ENCODE measurements around the gene KATNAL2.
"Not testable (repeated sequence)": the region's sequence is repeated elsewhere in the genome, so short reads cannot be mapped to it uniquely, and the experiment has no call there.

Gene KATNAL2

DNA sequence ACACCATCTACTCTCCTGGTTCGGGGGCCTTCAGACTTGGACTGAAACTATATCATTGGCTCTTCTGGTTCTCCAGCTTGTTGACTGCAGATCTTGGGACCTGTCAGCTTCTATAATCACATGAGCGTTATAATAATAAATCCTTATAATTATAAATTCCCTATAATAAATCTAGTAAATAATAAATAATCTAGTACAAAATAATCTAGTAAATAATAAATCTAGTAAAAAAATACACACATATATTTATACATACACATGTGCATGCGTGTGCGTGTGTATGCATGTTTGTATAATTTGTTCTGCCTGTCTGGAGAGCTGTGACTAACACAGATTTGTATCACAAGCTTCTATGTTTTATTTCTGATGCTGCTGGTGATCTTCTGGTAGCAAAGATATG, 40.8 kb downstream of the KATNAL2 start:
- TF ChIP-seq, protein P1, sequence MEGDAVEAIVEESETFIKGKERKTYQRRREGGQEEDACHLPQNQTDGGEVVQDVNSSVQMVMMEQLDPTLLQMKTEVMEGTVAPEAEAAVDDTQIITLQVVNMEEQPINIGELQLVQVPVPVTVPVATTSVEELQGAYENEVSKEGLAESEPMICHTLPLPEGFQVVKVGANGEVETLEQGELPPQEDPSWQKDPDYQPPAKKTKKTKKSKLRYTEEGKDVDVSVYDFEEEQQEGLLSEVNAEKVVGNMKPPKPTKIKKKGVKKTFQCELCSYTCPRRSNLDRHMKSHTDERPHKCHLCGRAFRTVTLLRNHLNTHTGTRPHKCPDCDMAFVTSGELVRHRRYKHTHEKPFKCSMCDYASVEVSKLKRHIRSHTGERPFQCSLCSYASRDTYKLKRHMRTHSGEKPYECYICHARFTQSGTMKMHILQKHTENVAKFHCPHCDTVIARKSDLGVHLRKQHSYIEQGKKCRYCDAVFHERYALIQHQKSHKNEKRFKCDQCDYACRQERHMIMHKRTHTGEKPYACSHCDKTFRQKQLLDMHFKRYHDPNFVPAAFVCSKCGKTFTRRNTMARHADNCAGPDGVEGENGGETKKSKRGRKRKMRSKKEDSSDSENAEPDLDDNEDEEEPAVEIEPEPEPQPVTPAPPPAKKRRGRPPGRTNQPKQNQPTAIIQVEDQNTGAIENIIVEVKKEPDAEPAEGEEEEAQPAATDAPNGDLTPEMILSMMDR (IDR thresholded peaks at IDR 0.05; ENCODE audit: borderline replicate concordance, insufficient read depth, low read depth, low read length): no peak
- no peak overlapping the region for H3K4me3 ChIP-seq (ENCODE audit: low read depth, low read length)

DNA sequence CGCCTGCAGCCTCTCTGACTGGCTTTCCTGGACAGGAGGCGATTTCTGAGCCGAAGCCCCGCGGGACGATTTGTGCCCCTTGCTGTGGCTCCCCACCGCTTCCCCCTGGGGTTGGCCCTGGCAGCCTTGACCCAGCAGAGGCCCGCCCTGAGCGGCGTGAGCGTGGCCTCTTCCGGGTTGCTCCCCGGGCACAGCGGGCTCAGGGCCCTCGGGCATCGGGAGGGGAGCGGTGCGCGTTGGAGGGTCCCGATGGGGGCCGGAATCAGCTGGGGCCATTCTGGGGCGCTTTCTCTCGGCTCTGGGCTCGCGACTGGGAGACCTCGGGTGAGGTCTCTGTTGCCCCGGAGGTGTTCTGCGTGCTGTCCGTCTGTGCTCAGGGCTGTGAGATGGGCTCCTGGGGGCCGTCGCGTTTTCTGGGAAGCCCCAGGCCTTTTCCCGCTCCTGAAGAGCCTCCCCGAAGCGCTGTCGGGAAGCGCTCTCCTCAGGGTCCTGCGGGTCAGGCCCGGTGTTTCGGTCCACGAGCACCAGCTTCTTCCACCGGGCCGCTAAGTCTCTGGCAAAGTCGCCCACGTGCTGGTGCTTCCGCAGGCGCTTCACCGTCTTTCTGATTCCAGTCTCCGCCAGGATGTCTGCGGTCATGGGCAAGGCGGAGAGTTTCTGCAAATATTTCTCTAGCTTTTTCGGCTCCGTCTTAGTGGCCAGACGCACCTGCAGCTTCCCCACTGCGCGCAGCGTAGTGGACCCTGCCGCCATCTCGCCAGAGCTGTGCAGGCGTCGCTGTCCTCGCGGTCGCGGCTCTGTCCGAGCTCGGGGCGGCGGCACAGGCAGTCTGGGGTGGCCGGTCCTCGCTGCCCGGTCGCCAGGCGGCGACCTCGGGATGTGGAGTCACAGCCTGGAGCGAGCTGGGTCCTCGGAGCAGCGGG, 46.5 kb downstream of the KATNAL2 start:
- not testable (repeated sequence) for H3K4me3 ChIP-seq (ENCODE audit: low read depth, low read length)

DNA sequence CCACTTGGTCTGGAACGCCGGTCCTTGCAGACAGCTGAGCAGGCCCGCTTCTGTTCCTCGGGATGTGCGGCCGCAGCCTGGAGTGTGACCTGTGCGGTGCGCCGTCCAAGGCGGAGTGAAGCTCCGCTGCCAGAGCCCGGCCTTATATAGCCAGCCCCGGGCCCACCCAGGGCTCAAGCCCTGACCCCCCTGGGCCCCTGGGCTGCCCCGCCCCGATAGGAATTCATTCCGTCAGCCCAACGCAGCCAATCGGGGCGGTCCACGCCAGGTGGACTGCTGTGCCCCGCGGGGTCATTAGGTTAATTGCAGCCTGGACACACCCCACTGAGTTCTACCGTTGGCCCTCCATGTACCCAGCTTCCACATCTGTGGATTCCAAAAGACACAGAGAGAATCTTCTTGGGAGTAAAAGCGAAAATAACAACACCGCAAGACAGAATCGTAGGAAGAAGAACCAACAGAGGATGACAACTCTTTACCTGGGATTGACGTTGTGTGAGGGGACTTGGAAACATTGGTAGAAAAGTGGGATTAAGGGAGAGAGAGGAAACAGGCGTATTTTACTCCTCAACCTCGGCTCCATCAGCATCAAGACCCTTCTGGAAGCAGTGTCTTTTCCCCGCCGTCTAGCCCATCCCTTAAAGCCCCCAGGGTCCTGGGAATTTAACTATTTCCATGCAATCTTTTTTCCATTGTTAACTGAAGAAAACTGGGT, 47.3 kb downstream of the KATNAL2 start:
- H3K4me3 ChIP-seq (ENCODE audit: low read depth, low read length): not testable (repeated sequence)

DNA sequence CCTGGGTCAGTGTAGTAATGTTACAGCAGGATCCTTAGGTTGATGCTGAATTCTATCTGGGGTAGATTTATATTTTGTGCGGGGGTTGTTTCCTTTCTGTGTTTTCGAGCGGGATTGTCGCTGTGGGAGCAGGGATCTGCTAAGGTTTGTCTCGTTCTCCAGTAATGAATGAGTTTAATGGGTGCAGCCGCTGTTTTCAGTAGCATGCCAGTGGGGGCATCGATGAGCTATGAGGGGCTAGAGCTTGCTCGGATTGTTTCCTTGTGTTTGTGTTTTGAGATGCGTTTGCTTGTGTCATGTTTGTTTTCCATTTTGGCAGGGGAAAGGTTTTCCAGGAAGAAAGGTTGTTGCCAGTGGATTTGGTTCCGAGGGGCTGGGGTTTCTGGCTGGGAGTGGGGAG, 48.9 kb downstream of the KATNAL2 start:
- not testable (repeated sequence) for H3K4me3 ChIP-seq (ENCODE audit: low read depth, low read length)

DNA sequence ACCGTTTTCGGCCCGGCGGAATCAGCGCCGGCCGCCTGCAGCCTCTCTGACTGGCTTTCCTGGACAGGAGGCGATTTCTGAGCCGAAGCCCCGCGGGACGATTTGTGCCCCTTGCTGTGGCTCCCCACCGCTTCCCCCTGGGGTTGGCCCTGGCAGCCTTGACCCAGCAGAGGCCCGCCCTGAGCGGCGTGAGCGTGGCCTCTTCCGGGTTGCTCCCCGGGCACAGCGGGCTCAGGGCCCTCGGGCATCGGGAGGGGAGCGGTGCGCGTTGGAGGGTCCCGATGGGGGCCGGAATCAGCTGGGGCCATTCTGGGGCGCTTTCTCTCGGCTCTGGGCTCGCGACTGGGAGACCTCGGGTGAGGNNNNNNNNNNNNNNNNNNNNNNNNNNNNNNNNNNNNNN, 52.1 kb downstream of the KATNAL2 start:
- not testable (repeated sequence) for H3K4me3 ChIP-seq (ENCODE audit: low read depth, low read length)

DNA sequence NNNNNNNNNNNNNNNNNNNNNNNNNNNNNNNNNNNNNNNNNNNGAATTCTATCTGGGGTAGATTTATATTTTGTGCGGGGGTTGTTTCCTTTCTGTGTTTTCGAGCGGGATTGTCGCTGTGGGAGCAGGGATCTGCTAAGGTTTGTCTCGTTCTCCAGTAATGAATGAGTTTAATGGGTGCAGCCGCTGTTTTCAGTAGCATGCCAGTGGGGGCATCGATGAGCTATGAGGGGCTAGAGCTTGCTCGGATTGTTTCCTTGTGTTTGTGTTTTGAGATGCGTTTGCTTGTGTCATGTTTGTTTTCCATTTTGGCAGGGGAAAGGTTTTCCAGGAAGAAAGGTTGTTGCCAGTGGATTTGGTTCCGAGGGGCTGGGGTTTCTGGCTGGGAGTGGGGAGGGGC, 102.5 kb downstream of the KATNAL2 start:
- not testable (repeated sequence) for H3K4me3 ChIP-seq (ENCODE audit: low read depth, low read length)

DNA sequence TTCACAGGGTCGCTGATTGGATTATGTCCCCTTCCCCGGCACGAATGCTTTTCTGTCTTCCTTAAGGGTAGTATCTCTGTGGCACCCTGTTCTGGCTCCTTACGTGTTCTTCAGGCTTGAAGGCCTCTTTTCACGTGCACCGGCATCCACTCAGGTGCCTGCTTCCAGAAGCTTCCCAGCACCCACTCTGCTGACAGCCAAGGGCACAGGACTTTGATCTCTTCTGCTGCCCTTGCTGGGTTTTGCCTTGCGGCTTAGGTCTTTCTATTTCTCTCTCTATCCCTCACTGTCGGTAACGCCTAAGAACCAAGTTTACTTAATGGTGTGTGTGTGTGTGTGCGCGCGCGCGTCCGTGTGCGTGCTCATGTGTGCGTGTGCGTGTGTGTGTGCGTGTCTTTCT, 103.4 kb downstream of the KATNAL2 start:
- H3K4me3 ChIP-seq (ENCODE audit: low read depth, low read length): not testable (repeated sequence)

DNA sequence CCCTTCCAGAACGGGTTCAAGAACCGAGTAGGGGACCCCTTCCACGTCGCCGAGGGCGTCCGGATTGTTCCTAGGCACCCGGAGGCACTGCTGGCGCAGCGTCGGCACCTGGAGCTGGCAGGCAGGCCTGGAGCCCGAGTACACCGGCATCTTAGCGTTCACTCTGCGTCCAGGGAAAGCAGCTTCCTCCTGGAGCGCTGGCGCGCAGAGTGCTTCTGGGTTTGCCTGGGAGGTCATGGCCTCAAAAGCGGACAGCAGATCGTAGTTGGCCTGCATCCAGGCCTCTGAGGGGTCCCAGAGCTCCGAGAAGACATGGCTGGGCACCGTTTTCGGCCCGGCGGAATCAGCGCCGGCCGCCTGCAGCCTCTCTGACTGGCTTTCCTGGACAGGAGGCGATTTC, 105.4 kb downstream of the KATNAL2 start:
- H3K4me3 ChIP-seq (ENCODE audit: low read depth, low read length): not testable (repeated sequence)

DNA sequence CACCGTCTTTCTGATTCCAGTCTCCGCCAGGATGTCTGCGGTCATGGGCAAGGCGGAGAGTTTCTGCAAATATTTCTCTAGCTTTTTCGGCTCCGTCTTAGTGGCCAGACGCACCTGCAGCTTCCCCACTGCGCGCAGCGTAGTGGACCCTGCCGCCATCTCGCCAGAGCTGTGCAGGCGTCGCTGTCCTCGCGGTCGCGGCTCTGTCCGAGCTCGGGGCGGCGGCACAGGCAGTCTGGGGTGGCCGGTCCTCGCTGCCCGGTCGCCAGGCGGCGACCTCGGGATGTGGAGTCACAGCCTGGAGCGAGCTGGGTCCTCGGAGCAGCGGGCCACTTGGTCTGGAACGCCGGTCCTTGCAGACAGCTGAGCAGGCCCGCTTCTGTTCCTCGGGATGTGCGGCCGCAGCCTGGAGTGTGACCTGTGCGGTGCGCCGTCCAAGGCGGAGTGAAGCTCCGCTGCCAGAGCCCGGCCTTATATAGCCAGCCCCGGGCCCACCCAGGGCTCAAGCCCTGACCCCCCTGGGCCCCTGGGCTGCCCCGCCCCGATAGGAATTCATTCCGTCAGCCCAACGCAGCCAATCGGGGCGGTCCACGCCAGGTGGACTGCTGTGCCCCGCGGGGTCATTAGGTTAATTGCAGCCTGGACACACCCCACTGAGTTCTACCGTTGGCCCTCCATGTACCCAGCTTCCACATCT, 106.5 kb downstream of the KATNAL2 start:
- not testable (repeated sequence) for H3K4me3 ChIP-seq (ENCODE audit: low read depth, low read length)

DNA sequence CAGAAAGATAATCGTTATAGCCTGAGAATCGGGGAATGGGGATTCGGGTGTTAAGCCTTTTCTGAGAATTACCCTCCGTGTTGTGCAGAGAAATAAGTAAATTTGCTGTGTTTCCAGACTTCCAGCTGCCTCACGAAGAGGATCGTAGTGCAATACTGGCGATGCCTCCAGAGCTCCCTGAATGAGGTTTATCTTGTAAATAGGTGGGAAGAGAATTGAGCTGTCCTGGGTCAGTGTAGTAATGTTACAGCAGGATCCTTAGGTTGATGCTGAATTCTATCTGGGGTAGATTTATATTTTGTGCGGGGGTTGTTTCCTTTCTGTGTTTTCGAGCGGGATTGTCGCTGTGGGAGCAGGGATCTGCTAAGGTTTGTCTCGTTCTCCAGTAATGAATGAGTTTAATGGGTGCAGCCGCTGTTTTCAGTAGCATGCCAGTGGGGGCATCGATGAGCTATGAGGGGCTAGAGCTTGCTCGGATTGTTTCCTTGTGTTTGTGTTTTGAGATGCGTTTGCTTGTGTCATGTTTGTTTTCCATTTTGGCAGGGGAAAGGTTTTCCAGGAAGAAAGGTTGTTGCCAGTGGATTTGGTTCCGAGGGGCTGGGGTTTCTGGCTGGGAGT, 108.3 kb downstream of the KATNAL2 start:
- H3K4me3 ChIP-seq (ENCODE audit: low read depth, low read length): not testable (repeated sequence)

DNA sequence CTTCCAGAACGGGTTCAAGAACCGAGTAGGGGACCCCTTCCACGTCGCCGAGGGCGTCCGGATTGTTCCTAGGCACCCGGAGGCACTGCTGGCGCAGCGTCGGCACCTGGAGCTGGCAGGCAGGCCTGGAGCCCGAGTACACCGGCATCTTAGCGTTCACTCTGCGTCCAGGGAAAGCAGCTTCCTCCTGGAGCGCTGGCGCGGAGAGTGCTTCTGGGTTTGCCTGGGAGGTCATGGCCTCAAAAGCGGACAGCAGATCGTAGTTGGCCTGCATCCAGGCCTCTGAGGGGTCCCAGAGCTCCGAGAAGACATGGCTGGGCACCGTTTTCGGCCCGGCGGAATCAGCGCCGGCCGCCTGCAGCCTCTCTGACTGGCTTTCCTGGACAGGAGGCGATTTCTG, 111.3 kb downstream of the KATNAL2 start:
- not testable (repeated sequence) for H3K4me3 ChIP-seq (ENCODE audit: low read depth, low read length)

DNA sequence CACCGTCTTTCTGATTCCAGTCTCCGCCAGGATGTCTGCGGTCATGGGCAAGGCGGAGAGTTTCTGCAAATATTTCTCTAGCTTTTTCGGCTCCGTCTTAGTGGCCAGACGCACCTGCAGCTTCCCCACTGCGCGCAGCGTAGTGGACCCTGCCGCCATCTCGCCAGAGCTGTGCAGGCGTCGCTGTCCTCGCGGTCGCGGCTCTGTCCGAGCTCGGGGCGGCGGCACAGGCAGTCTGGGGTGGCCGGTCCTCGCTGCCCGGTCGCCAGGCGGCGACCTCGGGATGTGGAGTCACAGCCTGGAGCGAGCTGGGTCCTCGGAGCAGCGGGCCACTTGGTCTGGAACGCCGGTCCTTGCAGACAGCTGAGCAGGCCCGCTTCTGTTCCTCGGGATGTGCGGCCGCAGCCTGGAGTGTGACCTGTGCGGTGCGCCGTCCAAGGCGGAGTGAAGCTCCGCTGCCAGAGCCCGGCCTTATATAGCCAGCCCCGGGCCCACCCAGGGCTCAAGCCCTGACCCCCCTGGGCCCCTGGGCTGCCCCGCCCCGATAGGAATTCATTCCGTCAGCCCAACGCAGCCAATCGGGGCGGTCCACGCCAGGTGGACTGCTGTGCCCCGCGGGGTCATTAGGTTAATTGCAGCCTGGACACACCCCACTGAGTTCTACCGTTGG, 112.4 kb downstream of the KATNAL2 start:
- not testable (repeated sequence) for H3K4me3 ChIP-seq (ENCODE audit: low read depth, low read length)

DNA sequence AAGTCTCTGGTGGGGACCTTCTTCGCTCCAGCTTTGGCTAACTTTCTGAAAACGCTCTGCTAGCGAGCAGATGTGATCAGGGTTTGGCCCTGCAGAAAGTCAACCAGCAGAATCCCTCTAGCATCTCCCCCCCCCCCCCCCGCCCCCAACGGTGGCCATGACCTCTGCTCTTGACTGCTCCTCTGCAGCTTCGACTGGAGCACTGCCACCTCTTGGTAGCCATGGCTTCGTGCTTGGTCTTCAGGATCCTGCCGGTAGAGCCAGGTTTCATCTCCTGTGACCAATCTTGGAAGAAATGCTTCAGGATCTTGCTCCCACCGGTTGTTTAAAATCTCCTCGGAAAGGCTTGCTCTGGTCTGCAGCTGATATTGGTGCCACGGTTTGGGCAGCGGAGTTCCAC, 113.5 kb downstream of the KATNAL2 start:
- not testable (repeated sequence) for H3K4me3 ChIP-seq (ENCODE audit: low read depth, low read length)

All from GM12875 (cell line).